HL-60 (cell line): ENCODE results near the gene ANO7.

Experiments used
- SPI1 ChIP-seq: IDR thresholded peaks from 2 replicates; pipeline ENCODE4 v1.6.1; 2012; ENCODE audit warnings: low read depth, mild to moderate bottlenecking, borderline replicate concordance
- TF ChIP-seq, protein P1 (sequence below): IDR thresholded peaks from one replicate; pipeline ENCODE4 v1.5.1; 2011; ENCODE audit warnings: low read length, control low read depth, inconsistent platforms; ENCODE audit not compliant: insufficient read depth

DNA sequence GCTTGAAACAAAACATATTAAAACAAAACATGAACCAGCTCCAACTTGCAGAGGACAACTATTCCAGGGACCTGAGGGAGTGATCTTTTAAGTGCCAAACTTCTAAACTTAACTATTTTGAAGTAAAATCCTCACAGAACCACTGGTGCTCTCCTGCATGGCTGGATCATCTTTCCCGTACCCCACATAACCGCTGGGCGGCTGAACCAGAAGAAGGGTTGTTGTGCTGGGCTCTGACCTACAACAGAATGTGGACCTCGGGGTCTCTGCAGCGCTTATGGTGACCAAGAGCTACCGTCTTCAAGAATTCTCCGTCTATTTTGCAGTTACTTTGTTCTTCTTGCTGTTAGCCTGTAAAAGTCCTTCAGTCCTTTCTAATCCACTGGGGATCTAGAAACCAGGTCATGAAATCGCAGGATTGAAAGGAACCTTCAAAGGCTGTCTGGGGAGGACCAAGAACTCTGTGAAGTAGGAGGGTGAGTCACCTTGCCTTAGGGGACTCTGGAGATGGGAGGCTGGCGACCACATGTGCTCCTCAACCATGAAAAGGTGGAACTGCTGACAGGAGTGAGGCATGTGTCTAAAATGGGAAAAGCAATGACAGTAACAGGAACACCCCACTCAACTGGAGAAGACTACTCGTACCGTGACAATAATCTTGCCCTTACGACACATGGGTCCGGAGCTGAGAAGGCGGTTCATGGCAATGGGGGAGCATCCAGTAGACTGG, 80.4 kb downstream of the ANO7 start:
- TF ChIP-seq, protein P1, sequence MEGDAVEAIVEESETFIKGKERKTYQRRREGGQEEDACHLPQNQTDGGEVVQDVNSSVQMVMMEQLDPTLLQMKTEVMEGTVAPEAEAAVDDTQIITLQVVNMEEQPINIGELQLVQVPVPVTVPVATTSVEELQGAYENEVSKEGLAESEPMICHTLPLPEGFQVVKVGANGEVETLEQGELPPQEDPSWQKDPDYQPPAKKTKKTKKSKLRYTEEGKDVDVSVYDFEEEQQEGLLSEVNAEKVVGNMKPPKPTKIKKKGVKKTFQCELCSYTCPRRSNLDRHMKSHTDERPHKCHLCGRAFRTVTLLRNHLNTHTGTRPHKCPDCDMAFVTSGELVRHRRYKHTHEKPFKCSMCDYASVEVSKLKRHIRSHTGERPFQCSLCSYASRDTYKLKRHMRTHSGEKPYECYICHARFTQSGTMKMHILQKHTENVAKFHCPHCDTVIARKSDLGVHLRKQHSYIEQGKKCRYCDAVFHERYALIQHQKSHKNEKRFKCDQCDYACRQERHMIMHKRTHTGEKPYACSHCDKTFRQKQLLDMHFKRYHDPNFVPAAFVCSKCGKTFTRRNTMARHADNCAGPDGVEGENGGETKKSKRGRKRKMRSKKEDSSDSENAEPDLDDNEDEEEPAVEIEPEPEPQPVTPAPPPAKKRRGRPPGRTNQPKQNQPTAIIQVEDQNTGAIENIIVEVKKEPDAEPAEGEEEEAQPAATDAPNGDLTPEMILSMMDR = no peak
- no peak for TF ChIP-seq SPI1
